Small intestine (tissue), 7 donors: Measurements from ENCODE around the gene GP5. TPM values are rescaled to one million over a fixed set of nuclear protein-coding genes. Genes with fewer than 3 reads are reported as not detected.

Experiments used
- DNase-seq, 2 donors: peaks; one replicate each; pipeline versions ENCODE4 v3.0.0 to v3.0.0-alpha.2; 2013
- FAIRE-seq: peaks from 2 replicates; lab custom pipeline; 2012; peaks lifted over from hg19 to GRCh38; lab: Jason Lieb, UNC
- H3K27ac ChIP-seq, 3 donors: one replicate each; pipeline ENCODE4 v1.5.1; 2013; ENCODE audit warnings: low read length in 2 of 3, mild to moderate bottlenecking in 2 of 3, control low read depth in 1 of 3, inconsistent platforms in 1 of 3, low read depth in 1 of 3, moderate library complexity in 1 of 3
- H3K27me3 ChIP-seq, 3 donors: one replicate each; pipeline ENCODE4 v1.6.1; 2013; ENCODE audit warnings: low read length in 3 of 3, inconsistent platforms in 1 of 3; ENCODE audit not compliant: control insufficient read depth in 3 of 3, insufficient read depth in 3 of 3
- H3K36me3 ChIP-seq, 3 donors: one replicate each; pipeline ENCODE4 v1.6.1; 2013; ENCODE audit warnings: low read length in 3 of 3, inconsistent platforms in 1 of 3, low read depth in 1 of 3, mild to moderate bottlenecking in 1 of 3, moderate library complexity in 1 of 3; ENCODE audit not compliant: control insufficient read depth in 3 of 3, insufficient read depth in 2 of 3
- H3K4me1 ChIP-seq, 3 donors: one replicate each; pipeline ENCODE4 v1.6.1; 2013; ENCODE audit warnings: low read length in 2 of 3, inconsistent platforms in 1 of 3, low read depth in 1 of 3, mild to moderate bottlenecking in 1 of 3, moderate library complexity in 1 of 3; ENCODE audit not compliant: control insufficient read depth in 3 of 3, insufficient read depth in 2 of 3
- H3K4me3 ChIP-seq, 3 donors: one replicate each; pipeline ENCODE4 v1.5.1; 2013; ENCODE audit warnings: low read length in 3 of 3, control low read depth in 1 of 3, inconsistent platforms in 1 of 3, low read depth in 1 of 3, mild to moderate bottlenecking in 1 of 3, moderate library complexity in 1 of 3
- H3K9me3 ChIP-seq, 2 donors: one replicate each; pipeline ENCODE4 v1.6.1; 2013; ENCODE audit warnings: low read depth in 1 of 2, low read length in 1 of 2; ENCODE audit not compliant: control insufficient read depth in 2 of 2, insufficient read depth in 1 of 2
- WGBS, 3 donors: extraction: QIAGEN DNeasy Blood & Tissue Kit; methylation state at CpG; one replicate each; pipeline ENCODE4 v1.1.7; 2013; 5-methylcytosine and 5-hydroxymethylcytosine counted together
- polyA plus RNA-seq, 4 donors: library from polyadenylated mRNA; stranded (reverse) in 3 of 4; unstranded in 1 of 4; fragments of 200-250 nt in 3 of 4; fragments of 120-200 nt in 1 of 4; gene quantifications; one replicate each; pipeline versions ENCODE4 v1.2.1 to v1.2.3, GENCODE V29; 2013
- donor health status: healthy with polysubstance abuse.
- donor health status: control.
- donor health status: control.
- donor health status: Bipolar disorder and iron deficiency.
- donor health status: healthy.

GP5 gene
- polyA plus RNA-seq, 4 donors = 0.18 to 0.27 TPM; not detected in 2

GRCh38 chr3:194405766-194406165 lies 6.7 kb upstream of the GP5 start:
- Histone ChIP-seq H3K4me1 (no peaks in the 10 kb centered on the region), H3K36me3 (peaks cover 0 to 17% (median under 1%) of the 10 kb centered on the region in 3 donors), H3K9me3 (no peaks in the 10 kb centered on the region), H3K27me3 (no peaks in the 10 kb centered on the region), H3K4me3 (no peak overlapping the region), H3K27ac (no peak overlapping the region)
- DNase-seq (no peak), FAIRE-seq (no peak)
- WGBS, 3 donors = 95 to 98% (median 98%) methylated on average over 2 of the region's 2 CpGs

- Histone ChIP-seq H3K27me3 (no peaks in the 10 kb centered on the region), H3K4me3 (no peak overlapping the region), H3K4me1 (no peaks in the 10 kb centered on the region), H3K27ac (no peak overlapping the region), H3K36me3 (peaks cover 0 to 11% (median 0%) of the 10 kb centered on the region in 3 donors), H3K9me3 (no peaks in the 10 kb centered on the region)
- DNase-seq = peak; percentile 58 to 82
- FAIRE-seq = peak; percentile 94
- 22 to 43% (median 28%) methylated on average over 10 of the region's 10 CpGs for WGBS, 3 donors
These were observed 5.5 kb upstream of the GP5 start for GRCh38 chr3:194404365-194405140.

- H3K4me1 ChIP-seq = peaks cover 0 to 13% (median 0%) of the 10 kb centered on the region in 3 donors
- DNase-seq (peak in 1 of 2 donors; percentile 16), FAIRE-seq (no peak)
- H3K27ac ChIP-seq = no peak overlapping the region
- H3K4me3 ChIP-seq = no peak overlapping the region
- 78 to 84% (median 82%) methylated on average over 8 of the region's 8 CpGs for WGBS, 3 donors
- peaks cover 0 to 4% (median 0%) of the 10 kb centered on the region in 3 donors for H3K36me3 ChIP-seq
- peaks cover 0 to 8% of the 10 kb centered on the region in 2 donors for H3K9me3 ChIP-seq
- H3K27me3 ChIP-seq = peaks cover 0 to 25% (median 0%) of the 10 kb centered on the region in 3 donors
These were observed 2.8 kb upstream of the GP5 start for GRCh38 chr3:194401868-194402329.

- Histone ChIP-seq H3K9me3 (peaks cover 0 to 8% of the 10 kb centered on the region in 2 donors), H3K4me1 (peaks cover 0 to 18% (median 0%) of the 10 kb centered on the region in 3 donors), H3K27ac (no peak overlapping the region), H3K27me3 (peaks cover 0 to 28% (median 0%) of the 10 kb centered on the region in 3 donors), H3K4me3 (no peak overlapping the region), H3K36me3 (peaks cover 0 to 4% (median 0%) of the 10 kb centered on the region in 3 donors)
- 88 to 90% (median 88%) methylated on average over 9 of the region's 9 CpGs for WGBS, 3 donors
- FAIRE-seq (no peak), DNase-seq (peak in 1 of 2 donors; percentile 28)
These were observed 2.3 kb upstream of the GP5 start for GRCh38 chr3:194401346-194401745.

DNA sequence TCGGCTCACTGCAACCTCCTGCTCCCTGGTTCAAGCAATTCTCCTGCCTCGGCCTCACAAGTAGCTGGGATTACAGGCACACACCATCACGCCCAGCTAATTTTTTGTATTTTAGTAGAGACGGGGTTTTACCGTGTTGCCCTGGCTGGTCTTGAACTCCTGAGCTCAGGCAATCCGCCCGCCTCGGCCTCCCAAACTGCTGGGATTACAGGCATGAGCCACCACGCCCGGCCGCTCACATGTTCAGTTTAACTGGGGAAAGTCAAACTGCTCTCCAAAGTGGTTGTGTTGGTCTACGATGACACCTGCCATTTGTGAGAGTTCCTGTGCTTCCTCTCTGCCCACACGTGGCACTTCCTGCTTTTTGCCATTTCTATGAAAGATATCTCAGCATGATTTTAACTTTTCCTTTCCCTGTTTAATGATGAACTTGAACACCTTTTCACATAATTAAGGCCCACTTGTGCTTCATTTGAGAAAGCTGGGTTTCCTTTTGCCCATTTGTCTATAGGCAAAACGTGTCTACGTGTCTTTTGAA lies 877 bp upstream of the GP5 start:
- FAIRE-seq = no peak
- 82 to 87% (median 84%) methylated on average over 15 of the region's 15 CpGs for WGBS, 3 donors
- peaks cover 0 to 28% (median 0%) of the 10 kb centered on the region in 3 donors for H3K27me3 ChIP-seq

DNA sequence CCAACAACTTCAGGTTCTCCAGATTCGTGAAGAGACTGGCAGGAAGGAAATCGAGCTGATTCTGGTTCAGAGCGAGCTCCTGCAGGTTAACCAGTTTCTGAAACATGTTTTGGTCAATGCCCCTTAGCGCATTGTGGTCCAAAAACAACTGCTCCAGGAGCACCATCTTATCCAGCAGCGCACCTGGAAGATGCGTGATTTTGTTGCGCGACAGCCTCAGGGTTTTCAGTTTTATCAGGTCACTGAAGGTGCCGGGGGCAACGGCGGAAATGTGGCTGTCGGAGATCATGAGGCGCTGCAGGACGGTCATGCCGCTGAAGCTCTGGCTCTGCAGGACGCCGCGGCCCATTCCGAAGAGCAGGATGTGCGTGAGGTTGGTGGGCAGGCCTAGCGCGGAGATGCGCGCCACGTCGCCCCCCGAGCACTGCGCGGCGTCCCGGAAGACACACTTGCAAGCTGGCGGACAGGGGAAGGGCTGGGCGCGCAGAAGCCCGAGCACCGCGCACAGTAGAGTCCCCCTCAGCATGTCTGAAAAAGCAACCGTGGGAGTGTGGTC lies 1.2 kb downstream of the GP5 start:
- peaks cover 0 to 28% (median 0%) of the 10 kb centered on the region in 3 donors for H3K27me3 ChIP-seq
- peaks cover 0 to 35% (median 3%) of the 10 kb centered on the region in 3 donors for H3K4me1 ChIP-seq
- H3K36me3 ChIP-seq = no peaks in the 10 kb centered on the region
- FAIRE-seq (no peak), DNase-seq (peak in 1 of 2 donors; percentile 23)
- 32 to 63% (median 45%) methylated on average over 38 of the region's 38 CpGs for WGBS, 3 donors
- peaks cover 0 to 8% of the 10 kb centered on the region in 2 donors for H3K9me3 ChIP-seq
- H3K27ac ChIP-seq = no peak overlapping the region
- peak overlapping the region in 1 of 3 donors; percentile 5 for H3K4me3 ChIP-seq

More for the DNA sequence above, 877 bp upstream of the GP5 start:
- Histone ChIP-seq H3K4me3 (no peak overlapping the region), H3K9me3 (peaks cover 0 to 8% of the 10 kb centered on the region in 2 donors), H3K4me1 (peaks cover 0 to 31% (median 3%) of the 10 kb centered on the region in 3 donors), H3K36me3 (no peaks in the 10 kb centered on the region), H3K27ac (no peak overlapping the region)
- no peak for DNase-seq

GRCh38 chr3:194396859-194397756 lies 2.0 kb downstream of the GP5 start:
- FAIRE-seq (no peak), DNase-seq (peak in 1 of 2 donors; percentile 36)
- Histone ChIP-seq H3K27me3 (peaks cover 0 to 28% (median 0%) of the 10 kb centered on the region in 3 donors), H3K9me3 (peaks cover 0 to 8% of the 10 kb centered on the region in 2 donors), H3K36me3 (no peaks in the 10 kb centered on the region), H3K4me3 (peak overlapping the region in 1 of 3 donors; percentile 5), H3K4me1 (peaks cover 0 to 35% (median 3%) of the 10 kb centered on the region in 3 donors), H3K27ac (peak overlapping the region in 1 of 3 donors; percentile 26)
- WGBS, 3 donors = 50 to 82% (median 59%) methylated on average over 63 to 73 of the region's 73 CpGs
